ENCODE results near the gene SDCCAG8.

The SDCCAG8 gene

GRCh38 chr1:243549108-243549507 is 293.3 kb downstream of the SDCCAG8 start:
- no peak for DNase-seq (ENCODE audit: low read depth)

Measured in activated T-helper 1 cell treated with Interleukin-2 at 50 U/mL for 16 hours (primary cell).